KMS-11 (cell line): ENCODE measurements around the gene SOCS2.
"Not testable (repeated sequence)": the region's sequence is repeated elsewhere in the genome, so short reads cannot be mapped to it uniquely, and the experiment has no call there.

Source experiments
- H2AFZ ChIP-seq: fragments of 200-600 bp; sonication (generic); 2 replicates; pipeline ENCODE4 v1.6.1; 2016; ENCODE audit warnings: antibody characterized with exemption, mixed run types, low read depth
- H3K27ac ChIP-seq: fragments of 200-600 bp; sonication (generic); 2 replicates; pipeline ENCODE4 v1.6.1; 2016; ENCODE audit warnings: mild to moderate bottlenecking, mixed run types
- H3K27me3 ChIP-seq: fragments of 200-600 bp; sonication (generic); 2 replicates; pipeline ENCODE4 v1.6.1; 2017; ENCODE audit warnings: mild to moderate bottlenecking, low read depth, mixed run types, moderate library complexity; ENCODE audit not compliant: insufficient read depth
- H3K36me3 ChIP-seq: fragments of 200-600 bp; sonication (generic); 2 replicates; pipeline ENCODE4 v1.6.1; 2017; ENCODE audit warnings: mild to moderate bottlenecking, mixed run types; ENCODE audit not compliant: insufficient read depth
- H3K4me1 ChIP-seq: fragments of 200-600 bp; sonication (generic); 2 replicates; pipeline ENCODE4 v1.6.1; 2016; ENCODE audit warnings: mild to moderate bottlenecking, low read depth, mixed run types; ENCODE audit not compliant: poor library complexity, severe bottlenecking
- H3K4me2 ChIP-seq: fragments of 200-600 bp; sonication (generic); 2 replicates; pipeline ENCODE4 v1.7.0; 2016; ENCODE audit warnings: mild to moderate bottlenecking, mixed run types
- H3K4me3 ChIP-seq: fragments of 200-600 bp; sonication (generic); IDR thresholded peaks from 2 replicates; pipeline ENCODE4 v1.6.1; 2017; ENCODE audit warnings: low read depth, low read length, mixed read lengths; ENCODE audit not compliant: insufficient read depth
- H3K79me2 ChIP-seq: fragments of 200-600 bp; sonication (generic); 2 replicates; pipeline ENCODE4 v1.6.1; 2016; ENCODE audit warnings: low read depth, mixed run types; ENCODE audit not compliant: insufficient read depth
- H3K9ac ChIP-seq: fragments of 200-600 bp; sonication (generic); 2 replicates; pipeline ENCODE4 v1.6.1; 2016; ENCODE audit warnings: mild to moderate bottlenecking, mixed run types
- H4K20me1 ChIP-seq: fragments of 200-600 bp; sonication (generic); 2 replicates; pipeline ENCODE4 v1.6.1; 2016; ENCODE audit warnings: mild to moderate bottlenecking, mixed run types; ENCODE audit not compliant: insufficient read depth
- CTCF ChIP-seq: fragments of 200-600 bp; sonication (generic); conservative IDR thresholded peaks from 2 replicates; pipeline ENCODE4 v1.6.1; 2017; ENCODE audit warnings: low read depth, mild to moderate bottlenecking, antibody characterized with exemption, low read length, moderate library complexity, mixed read lengths

The SOCS2 gene

GRCh38 chr12:93622485-93622884 lies 50.0 kb downstream of the SOCS2 start:
- no peak overlapping the region for H3K27ac ChIP-seq

GRCh38 chr12:93624595-93625294 lies 52.3 kb downstream of the SOCS2 start:
- Histone ChIP-seq H3K4me1 (no peaks in the 10 kb centered on the region), H3K4me3 (no peak overlapping the region), H3K9ac (no peak overlapping the region), H3K27ac (no peak overlapping the region), H3K27me3 (no peaks in the 10 kb centered on the region), H3K36me3 (no peaks in the 10 kb centered on the region), H3K79me2 (no peaks in the 10 kb centered on the region), H3K4me2 (no peak overlapping the region), H4K20me1 (no peaks in the 10 kb centered on the region), H2AFZ (no peak overlapping the region)
- no peak for TF ChIP-seq CTCF

More at GRCh38 chr12:93622485-93622884, 50.0 kb downstream of the SOCS2 start:
- Histone ChIP-seq H3K9ac (no peak overlapping the region), H3K4me1 (no peaks in the 10 kb centered on the region), H3K27me3 (no peaks in the 10 kb centered on the region), H3K4me3 (no peak overlapping the region), H3K79me2 (no peaks in the 10 kb centered on the region), H3K4me2 (no peak overlapping the region), H3K36me3 (no peaks in the 10 kb centered on the region), H2AFZ (no peak overlapping the region), H4K20me1 (no peaks in the 10 kb centered on the region)
- TF ChIP-seq CTCF: no peak

GRCh38 chr12:93625295-93625645 lies 52.8 kb downstream of the SOCS2 start:
- not testable (repeated sequence) for H4K20me1 ChIP-seq, H3K4me3 ChIP-seq, H3K79me2 ChIP-seq, H3K4me2 ChIP-seq, H2AFZ ChIP-seq, H3K27me3 ChIP-seq, H3K4me1 ChIP-seq, H3K9ac ChIP-seq, H3K27ac ChIP-seq, H3K36me3 ChIP-seq

GRCh38 chr12:93626160-93626559 lies 53.7 kb downstream of the SOCS2 start:
- H4K20me1 ChIP-seq: no peaks in the 10 kb centered on the region
- H2AFZ ChIP-seq: no peak overlapping the region
- H3K4me3 ChIP-seq: no peak overlapping the region
- H3K27me3 ChIP-seq: no peaks in the 10 kb centered on the region
- no peak overlapping the region for H3K9ac ChIP-seq
- no peaks in the 10 kb centered on the region for H3K4me1 ChIP-seq
- no peak overlapping the region for H3K4me2 ChIP-seq
- H3K27ac ChIP-seq: no peak overlapping the region
- TF ChIP-seq CTCF: no peak
- H3K36me3 ChIP-seq: no peaks in the 10 kb centered on the region
- H3K79me2 ChIP-seq: no peaks in the 10 kb centered on the region
